NOMO-1 treated with dmso at 0.1 percent for 144 hours (cell line): Measurements from ENCODE around the gene KREMEN1.
"Not testable (repeated sequence)": the region's sequence is repeated elsewhere in the genome, so short reads cannot be mapped to it uniquely, and the experiment has no call there.

Experiments
- DNase-seq: peaks from one replicate; lab custom pipeline; 2025; ENCODE audit not compliant: unreplicated experiment; lab: John Stamatoyannopoulos, UW

The KREMEN1 gene

DNA sequence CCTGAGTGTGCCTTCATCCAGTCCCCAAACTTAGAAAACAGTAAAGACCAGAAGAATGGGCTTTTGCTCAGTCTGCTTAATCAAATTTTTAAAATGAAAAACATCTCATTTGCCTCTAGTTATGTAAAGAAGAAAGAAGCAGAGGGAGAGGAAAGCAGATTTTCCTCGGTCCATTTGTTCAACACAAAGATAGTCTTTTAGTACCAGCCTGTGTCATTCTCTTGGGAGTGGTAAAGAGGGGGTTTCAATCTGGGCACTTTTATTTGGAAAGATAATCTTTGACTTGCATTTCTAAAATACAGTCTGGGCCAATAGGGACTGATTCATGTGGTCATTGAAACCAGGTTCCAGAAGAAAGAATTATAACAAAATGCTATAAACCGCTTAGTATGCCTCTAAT is 29.5 kb downstream of the KREMEN1 start:
- DNase-seq, result no peak

DNA sequence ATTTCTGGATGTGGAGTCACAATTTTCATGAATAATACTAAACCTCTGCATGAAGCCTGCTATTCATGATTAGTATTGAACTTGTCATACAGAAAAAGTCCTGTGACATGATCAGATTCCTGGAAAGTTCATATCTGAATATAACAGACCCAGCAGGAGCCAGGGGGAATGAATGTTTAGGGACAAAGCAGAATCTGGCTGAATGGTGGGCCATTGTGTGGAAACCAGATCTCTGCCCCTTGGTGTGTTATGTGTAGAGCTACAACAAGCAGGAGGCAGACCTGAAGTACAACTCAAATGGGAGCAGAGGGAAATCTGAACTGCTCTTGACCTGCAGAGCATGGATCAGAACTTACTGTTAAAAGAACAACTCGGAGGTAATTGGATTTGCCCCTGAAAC is 30.3 kb downstream of the KREMEN1 start:
- DNase-seq, result no peak

GRCh38 chr22:29105468-29105867 is 32.6 kb downstream of the KREMEN1 start:
- DNase-seq, result no peak

DNA sequence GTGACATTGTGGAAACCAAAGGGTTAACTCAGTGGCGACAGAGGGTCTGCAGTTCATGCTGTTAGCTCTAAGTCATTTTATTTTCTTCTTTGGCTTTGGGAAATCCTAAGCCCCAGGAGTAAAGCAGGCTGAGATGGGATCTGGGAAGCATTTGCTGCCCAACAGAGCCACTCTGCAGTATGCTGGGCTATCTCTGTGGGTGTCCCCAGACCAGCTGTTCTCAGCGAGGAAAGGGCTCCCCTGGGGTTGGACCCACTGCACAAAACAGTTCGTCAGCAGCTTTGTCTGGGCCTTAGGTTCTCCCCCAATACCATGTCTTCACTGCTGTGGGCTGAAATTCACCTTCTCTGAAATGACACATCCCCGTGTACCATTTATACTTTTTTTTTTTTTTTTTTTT is 34.0 kb downstream of the KREMEN1 start:
- DNase-seq, result no peak

DNA sequence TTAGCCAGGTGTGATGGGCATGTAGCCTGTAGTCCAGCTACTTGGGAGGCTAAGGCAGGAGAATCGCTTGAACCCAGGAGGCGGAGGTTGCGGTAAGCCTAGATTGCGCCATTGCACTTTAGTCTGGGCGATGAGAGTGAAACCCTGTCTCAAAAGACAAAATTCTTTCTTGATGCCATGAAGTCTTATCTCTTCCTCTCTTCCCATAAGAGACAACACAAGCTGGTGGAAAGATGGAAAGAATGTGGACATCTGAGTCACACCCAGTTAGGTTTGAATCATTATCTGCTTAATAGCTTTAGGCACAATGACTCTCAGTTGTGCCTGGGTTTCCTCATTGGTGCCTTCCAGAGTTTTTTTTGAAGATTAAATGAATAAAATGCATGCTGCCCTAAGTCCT is 35.3 kb downstream of the KREMEN1 start:
- no peak for DNase-seq

DNA sequence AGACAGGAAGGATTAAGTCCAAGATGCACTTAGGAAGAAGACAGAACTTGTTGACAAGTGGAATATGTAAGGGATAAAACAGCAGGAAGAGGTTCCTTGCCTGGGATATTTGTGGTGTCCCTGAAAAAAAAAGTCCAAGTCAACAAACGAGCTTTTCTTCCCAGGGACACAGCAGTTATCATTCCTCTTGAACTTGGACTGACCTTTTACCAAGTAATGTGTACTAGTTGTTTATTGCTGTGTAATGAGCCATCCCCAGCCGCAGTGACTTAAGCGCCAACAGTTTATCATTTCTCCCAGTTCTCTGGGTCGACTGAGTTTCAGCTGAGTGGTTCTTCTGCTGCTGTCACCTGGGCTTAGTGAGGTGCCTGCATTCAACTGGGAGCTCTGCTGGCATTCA is 37.0 kb downstream of the KREMEN1 start:
- no peak for DNase-seq

GRCh38 chr22:29110946-29111345 is 38.1 kb downstream of the KREMEN1 start:
- DNase-seq, result no peak

DNA sequence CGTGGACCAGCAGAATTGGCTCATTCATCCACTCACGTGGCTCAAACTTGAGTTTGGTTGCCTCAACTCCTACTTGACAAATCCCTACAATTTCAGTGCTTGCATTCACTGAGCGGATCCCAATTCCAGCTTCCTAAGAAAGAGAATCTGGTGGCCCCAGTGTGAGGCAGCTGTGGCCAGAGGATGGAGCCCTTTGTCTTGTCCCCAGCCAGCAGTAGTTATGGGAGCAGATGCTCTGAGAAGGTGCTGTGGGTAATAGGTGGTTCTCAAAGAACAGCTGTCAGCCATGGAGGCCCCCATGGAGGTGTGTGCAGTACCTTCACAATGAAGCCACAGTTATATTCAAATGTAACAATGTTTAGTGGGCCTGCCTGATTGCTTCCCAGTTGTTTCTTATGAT is 39.3 kb downstream of the KREMEN1 start:
- DNase-seq, result no peak

DNA sequence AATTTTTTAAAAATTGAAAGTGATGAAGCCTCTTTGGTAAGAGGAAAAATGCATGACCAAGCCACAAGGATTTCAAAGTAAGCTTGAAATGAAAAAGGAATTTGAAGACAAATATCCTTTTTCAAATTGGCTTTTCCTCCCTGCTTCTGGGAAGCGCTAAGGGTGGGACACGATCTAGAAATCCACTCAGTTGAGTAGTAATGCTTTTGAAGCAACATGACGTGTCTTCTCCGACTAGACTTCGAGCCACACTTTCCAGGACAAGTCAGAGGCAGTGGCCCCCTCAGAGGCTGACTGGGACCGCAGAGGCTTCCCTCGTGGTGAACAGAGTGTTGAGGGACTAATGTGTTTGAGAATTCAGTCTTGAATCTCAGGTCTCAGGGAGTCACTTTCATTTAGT is 39.8 kb downstream of the KREMEN1 start:
- DNase-seq, result no peak

DNA sequence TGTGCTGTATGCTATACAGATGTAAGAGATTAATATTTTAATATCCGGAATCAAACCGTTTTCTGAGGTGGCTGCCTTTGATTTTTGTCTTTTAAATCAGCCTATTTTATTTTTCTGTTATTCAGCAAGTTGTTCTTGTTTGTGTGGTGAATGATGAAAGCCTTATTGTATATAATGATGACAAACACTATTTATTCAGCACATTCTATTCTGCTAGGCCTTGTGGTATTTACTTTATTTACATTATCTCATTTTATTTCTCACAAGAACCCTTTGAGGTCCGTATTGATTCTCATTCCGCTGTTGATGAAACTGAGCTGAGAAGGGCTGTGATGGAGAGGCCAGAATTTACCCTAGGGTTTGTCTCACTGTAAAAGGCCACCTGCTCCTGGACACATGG is 40.5 kb downstream of the KREMEN1 start:
- DNase-seq, result no peak

GRCh38 chr22:29114392-29114791 is 41.6 kb downstream of the KREMEN1 start:
- DNase-seq, result no peak

DNA sequence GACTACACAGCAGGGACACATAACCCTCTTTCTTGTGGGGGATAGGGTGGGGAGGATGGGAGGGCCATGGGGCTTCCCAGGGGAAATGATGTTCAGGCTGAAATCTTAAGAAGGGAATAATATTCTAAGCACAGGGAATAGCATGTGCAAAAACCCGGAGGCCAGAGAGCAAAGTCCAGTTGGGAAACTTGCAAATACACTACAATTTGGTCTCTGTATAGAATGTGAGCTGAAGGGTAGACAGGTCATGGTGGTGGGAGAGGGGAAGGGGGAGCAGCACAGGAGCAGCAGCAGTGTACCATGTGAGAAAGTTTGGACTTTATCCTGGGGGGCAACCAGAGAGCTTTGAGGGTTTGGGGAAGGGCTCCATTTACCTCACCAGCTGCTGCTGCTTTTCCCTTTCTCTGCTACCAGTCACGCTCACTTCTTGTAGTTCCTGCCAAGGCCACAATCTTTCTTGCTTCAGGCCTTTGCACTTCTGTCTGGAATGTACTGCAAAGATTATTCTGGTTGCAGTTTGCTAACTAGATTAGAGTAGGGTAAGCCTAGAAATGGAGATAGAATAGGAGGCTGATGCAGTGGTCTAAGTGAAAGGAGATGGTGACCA is 43.0 kb downstream of the KREMEN1 start:
- no peak for DNase-seq

- no peak for DNase-seq
Measured at GRCh38 chr22:29116397-29117123, 43.7 kb downstream of the KREMEN1 start.

DNA sequence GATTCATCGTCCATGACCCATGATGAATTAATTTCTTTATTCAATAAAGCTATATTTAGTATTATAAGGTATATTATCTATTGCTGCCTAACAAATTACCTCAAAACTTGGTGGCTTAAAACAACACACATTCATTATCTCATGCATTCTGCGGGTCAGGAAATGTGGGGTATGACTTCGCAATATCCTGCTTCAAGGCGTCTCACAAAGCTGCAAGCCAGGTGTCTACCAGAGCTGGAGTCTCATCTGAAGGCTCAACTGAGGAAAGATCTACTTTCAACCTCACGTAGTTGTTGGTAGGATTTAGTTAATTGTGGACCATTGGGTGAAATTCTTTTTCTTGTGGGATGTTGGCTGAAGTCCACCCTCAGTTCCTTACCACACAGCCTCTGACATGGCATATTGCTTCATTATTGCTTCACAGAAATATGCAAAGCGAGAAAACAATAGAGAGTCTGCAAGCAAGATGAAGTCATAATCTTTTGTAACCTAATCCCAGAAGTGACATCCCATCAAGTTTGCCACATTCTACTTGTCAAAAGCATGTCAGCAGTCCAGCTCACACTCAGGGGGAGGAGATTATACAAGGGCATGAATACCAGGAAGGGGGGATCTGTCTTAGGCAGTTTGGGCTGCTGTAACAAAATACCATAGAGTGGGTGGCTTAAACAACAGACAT is 45.1 kb downstream of the KREMEN1 start:
- no peak for DNase-seq

DNA sequence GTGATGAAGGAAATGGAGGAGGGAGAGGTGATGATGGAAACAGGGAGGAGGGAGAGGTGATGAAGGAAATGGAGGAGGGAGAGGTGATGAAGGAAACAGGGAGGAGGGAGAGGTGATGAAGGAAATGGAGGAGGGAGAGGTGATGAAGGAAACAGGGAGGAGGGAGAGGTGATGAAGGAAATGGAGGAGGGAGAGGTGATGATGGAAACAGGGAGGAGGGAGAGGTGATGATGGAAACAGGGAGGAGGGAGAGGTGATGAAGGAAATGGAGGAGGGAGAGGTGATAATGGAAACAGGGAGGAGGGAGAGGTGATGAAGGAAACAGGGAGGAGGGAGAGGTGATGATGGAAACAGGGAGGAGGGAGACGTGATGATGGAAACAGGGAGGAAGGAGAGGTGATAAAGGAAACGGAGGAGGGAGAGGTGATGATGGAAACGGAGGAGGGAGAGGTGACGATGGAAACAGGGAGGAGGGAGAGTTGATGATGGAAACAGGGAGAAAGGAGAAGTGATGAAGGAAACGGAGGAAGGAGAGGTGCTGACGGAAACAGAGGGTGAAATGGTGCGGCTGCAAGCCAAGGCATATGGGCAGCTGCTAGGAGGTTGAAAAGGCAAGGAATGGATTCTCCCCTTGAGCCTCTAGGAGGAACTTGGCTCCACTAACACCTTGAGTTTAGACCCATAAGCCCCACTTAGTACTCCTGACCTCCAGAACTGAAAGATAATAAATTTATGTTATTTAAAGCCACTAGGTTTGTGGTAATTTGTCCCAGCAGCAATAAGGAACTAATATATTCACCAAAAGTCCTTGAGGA is 47.5 kb downstream of the KREMEN1 start:
- not testable (repeated sequence) for DNase-seq

GRCh38 chr22:29121124-29121523 is 48.3 kb downstream of the KREMEN1 start:
- no peak for DNase-seq

GRCh38 chr22:29122041-29122440 is 49.2 kb downstream of the KREMEN1 start:
- DNase-seq, result no peak

DNA sequence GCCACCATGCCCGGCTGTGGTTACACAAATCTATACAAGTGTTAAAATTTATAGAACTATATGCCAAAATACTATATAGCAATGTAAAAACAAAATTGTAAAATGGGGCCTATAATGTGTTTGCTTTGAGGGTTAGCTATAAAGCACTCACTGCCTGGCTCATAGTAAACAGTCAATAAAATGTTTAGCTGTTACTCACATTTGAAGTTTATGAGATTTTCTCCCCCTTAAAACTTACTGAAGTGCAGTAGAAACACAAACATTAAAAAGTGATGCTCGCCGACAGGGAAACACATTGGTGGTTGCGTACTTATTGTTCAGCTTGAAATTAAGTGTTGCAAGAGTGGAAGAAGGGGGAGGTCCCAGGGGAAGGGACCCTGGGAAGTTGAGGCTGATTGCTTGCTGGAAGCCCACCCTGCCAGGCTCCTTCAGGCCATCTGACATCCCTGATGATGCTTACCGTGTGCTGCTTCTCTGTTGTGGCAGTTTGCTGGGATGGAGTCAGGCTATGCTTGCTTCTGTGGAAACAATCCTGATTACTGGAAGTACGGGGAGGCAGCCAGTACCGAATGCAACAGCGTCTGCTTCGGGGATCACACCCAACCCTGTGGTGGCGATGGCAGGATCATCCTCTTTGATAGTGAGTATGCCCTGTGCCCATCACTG is 52.1 kb downstream of the KREMEN1 start:
- no peak for DNase-seq

DNA sequence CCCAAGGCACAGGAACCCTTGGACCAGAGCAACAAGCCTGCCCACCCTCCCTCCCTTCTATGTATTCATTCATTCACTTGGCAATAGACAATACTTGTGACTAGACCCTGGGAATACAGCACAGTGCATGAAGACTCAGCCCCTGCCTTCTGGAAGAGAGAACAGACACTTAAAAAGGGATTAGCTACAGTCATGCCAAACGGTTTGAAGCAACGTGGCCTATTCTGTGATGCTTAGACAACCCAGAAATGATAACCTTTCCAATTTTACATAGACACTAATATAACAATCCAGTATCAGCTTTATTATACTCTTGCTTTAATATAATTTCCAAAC is 52.6 kb downstream of the KREMEN1 start:
- DNase-seq, result no peak

DNA sequence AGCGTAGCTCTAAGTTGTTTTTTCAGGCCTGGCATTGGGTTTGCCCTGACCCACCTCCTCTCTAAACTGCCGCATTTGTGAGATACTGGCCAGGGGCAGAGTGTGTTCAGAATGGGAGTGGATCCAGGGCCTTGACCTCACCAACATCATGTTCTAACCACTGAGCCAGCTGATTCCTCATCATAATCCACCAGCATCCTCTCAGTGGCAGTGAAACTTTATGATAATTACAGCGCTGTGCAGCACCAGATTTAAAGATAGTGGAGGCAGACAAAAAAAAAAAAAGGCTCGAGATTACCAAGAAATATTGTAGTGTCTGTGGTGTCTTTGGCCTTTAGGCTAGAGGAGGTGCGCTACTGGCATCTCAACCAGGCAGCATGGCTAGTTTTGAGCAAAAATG is 53.0 kb downstream of the KREMEN1 start:
- DNase-seq, result no peak
